Measurements from ENCODE around the gene AMPH.
"Not testable (repeated sequence)": the region's sequence is repeated elsewhere in the genome, so short reads cannot be mapped to it uniquely, and the experiment has no call there.

Gene AMPH

DNA sequence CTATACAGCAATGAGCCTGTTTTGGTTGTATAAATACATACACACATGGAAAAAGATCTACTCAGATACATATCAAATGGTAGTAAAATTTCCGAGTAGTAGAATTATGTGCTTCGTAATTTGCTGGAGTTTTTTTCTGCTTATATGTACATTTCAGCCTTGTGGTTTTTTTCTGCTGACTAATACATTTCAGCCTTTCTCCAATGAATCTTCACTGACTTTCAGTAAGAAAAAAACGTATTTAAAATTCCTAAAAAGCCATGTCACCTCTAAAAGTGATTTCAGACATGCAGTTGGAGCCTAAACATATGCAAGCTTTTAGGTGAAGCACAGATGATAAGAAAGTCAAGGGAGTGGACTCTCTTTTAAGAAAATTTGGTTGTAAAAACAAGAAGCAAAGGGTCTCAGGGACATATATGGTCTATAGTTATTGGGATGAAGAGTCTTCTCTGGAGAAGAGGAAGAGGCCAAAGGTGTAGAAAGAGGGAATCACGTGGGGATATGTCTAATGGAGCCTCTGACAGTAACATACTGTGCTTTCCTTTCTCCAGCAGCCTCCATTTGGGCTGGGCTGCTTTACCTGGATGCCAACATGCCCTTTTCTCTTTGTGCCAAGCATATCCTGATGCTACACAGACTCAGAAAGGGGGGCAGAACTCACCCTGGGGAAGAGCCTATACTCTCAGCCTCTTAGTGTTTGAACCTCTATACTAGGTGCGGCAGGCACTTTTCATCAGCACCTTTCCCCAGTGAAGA lies 2.4 kb downstream of the AMPH start:
- no peak for DNase-seq (ENCODE audit: low read depth, low spot score)

DNA sequence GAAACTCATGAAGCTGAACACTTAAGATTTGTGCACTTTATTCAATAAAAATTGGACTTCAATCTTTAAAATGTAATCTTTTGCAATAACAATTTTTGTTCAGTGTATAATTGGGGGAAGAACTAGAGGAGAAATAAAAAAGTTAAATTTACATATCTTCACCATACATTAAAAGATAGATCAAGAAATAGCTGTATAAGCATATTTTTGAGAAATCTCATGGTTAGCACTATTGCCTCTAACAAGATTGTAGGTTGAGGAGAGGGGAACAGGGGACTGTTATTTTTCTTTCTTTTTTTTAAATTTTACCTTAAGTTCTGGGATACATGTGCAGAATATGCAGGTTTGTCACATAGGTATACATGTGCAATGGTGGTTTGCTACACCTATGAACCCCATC lies 5.3 kb downstream of the AMPH start:
- no peak for DNase-seq (ENCODE audit: low read depth, low spot score)

DNA sequence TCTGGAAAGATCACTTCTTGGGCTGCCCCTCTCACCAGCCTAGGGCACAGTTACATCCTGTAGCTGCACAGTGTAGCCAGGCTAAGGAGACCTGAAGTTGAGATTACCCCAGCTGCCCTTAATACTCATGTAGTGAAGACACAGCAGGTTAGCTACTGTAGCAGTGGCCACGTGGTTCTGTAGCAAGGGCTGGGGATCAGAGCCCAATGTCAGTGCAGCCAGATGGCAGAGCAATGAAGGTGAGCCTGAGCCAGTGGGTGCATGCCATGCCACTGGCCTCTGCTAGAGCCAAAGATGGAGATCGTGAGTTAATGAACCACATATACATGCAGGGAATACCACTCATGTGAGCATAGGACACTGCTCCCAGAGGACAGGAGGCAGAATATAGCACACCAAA lies 15.5 kb downstream of the AMPH start:
- no peak for DNase-seq (ENCODE audit: low read depth, low spot score)

DNA sequence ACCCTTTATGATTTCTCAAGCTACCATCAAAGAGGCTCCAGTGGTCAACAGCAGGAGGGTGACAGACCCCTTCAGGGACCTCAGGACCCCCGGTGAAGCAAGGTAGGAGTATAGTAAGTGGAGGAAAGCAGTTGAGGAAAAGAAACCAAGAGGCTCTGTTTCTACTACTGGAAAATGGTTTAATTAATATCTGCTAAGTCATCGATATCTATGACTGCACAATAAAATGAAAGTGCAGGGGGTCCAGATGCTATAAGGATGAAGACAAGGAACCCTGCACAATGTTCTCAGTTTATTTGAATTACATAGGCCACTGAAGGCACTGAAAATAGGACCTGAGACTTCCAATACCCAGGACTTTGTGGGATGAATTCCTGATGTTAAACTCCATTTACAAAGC lies 23.7 kb downstream of the AMPH start:
- DNase-seq (ENCODE audit: low read depth, low spot score) = no peak

DNA sequence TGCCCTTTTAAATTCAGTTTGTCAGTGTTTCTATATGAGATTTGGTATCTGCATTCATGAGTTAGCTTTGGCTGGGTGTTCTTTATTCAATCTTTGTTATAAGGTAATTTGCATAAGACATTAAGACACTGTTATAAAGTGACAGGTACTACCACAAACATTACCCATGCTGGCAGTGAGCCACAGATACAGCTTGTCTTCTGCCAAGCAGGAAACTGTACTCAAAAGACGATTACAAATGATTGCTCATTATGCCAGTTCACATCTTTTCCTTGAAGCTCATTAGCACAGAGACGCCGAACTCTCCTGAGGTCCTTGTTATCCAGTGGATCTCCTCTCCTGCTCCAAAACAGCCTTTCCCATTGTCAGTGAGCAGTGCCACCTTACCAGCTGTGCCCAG lies 30.4 kb downstream of the AMPH start:
- no peak for DNase-seq (ENCODE audit: low read depth, low spot score)

DNA sequence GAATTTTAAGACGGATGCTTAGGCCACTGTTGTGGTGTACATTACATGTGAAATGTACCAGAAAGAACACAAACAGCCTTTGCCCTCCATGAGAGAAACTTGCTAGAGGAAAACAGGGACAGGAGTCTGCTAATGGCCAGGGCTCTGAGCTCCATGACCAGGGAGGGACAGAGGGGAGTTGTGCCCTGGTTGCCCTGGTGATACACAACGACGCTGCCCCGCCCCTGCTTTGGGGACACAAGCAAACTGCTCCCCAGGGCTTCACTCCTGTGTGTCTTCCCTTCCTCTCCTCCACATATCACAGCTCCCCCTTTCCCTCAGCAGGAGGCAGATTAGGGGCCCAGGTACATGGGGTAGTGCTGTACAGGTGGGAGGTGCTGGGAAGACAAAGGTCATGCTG lies 36.2 kb downstream of the AMPH start:
- no peak for DNase-seq (ENCODE audit: low read depth, low spot score)

DNA sequence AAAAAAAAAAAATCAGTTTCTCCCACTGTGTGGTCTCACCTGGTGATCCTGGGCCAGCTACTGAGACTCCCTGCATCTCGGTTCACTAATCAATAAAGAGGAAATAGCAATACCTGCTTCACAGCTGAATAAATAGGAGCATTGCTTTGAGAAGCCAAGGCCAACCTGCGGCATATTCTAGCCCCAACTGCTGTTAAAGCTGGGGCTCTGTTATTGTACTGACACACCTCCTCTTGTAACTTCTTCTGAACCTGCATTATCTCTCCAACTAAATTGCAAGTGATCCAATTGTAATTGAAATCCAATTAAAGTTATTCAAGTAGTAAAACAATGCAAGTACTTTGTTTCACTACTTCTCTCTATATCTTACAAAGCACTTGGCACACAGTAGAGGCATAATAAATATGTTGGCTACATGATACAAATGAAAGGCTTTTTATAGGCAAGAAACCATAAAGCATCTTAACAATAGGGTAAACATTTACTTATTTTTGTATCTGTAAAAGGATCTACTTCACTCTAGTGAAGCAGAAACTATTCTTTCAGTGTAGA lies 38.4 kb downstream of the AMPH start:
- DNase-seq (ENCODE audit: low read depth, low spot score) = no peak

DNA sequence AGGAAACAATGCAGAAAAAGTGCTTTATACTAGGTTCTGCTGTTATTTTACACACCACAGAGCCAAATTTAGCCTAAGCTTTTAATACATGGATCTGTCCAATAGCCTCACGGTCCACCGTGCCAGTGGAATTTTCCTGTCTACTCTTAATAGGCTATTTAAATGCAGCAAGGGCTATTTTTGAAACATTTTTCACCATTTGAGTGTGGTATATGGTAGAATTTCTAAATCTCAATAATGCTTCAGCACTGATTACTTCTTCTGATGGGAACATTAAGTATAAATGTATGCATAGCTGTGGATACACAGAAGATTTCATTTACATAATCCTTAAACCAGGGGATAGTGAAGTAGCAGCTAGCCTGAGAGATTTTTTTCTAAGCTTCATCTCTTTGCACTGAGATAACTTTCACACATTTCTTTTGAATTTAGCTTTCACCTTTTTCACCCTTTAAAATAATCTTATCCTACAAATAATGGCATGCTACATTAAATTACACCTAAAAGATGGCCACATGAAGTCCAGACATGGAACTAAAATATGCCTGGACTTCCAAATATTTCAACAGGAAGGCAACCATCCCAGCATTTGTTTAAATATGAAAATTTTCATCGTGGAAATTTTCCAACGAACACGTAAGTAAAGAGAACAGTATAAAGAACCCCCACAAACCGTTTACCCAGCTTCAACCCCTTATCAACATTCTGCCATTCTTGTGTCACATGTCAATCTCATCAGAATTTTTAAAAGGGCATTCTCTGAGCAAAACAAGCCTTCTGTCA lies 45.4 kb downstream of the AMPH start:
- no peak for DNase-seq (ENCODE audit: low read depth, low spot score)

DNA sequence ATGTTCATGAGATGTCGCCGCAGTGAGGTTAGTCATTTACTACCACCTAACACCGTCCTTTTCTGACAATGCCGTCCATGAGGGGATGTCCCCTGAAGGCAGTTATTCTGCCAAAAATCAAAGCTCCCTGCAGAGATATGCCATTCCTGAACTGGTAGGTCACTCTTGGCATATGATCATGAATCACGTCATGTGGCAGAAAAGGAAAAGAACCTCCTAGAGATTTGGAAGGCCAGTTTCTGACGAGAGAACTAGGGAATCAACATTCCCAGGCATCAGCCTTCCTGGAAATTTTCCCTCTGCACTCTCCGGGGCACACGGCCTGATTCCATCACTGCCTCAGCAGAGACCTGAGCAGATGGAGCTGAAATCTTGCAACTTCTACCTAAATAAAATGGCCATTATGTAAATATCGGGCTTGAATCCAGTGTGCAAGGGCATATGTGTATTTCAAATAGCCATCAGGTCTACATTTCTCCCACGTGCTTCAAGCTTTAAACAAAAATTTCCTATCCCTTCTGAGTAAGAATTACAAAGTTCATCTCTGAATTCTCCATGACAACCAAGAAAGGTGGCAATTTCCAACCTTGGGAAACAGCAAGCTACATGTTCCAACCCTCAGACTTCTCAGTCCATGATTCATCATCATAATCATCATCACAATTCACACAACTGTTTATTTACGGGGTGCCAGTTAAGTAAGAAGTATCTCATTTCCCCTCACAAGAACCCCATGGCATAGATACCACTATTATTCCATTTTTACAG lies 46.5 kb downstream of the AMPH start:
- DNase-seq (ENCODE audit: low read depth, low spot score) = no peak

DNA sequence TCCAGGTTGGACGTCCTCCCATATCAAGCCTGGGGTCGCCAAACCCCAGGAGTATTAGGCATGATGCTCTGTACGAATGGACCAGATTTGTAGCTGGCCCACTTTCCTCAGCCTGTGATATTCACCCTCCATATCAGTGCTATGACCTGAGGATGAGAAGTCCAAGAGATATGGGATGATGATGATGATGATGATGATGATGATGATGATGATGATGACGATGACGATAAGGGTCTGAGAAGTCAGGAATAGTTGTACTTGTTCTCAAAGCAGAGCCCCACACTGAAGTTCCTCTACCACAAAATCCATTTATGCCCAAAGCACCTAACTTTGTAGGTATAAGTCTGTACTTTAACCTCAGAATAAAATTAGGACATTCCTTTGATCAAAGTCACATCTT lies 50.7 kb downstream of the AMPH start:
- no peak for DNase-seq (ENCODE audit: low read depth, low spot score)

DNA sequence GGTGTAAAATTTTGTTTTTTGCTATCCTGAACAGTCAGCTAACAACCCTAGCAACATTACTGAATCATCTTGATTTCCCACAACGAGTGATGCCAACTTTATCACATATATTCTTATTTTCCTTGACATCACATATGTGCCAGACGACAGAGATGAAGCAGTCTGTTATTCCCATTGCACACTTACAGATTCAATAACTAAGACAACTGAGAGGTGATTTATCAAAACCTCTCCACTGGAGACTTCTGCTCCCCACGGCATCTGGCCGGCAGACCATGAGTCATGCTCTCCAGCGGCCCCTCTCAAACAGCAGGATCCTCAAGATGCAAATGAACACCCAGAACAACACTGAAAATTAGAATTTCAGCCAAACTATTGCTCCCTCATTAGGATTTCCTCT lies 57.1 kb downstream of the AMPH start:
- DNase-seq (ENCODE audit: low read depth, low spot score) = no peak

DNA sequence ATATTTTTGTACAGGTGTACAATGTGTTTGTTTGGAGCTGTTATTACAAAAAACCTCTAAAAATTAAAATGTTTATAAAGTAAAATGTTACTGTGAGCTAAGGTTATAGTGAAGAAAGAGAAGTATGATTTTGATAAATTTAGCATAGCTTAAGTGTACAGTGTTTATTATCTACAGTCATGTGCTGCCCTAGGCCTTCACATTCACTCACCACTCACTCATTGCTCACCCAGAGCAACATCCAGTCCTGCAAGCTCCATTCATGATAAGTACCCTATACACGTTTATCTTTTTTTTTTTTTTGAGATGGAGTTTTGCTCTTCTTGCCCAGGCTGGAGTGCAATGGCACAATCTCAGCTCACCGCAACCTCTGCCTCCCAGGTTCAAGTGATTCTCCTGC lies 59.6 kb downstream of the AMPH start:
- DNase-seq (ENCODE audit: low read depth, low spot score) = not testable (repeated sequence)

DNA sequence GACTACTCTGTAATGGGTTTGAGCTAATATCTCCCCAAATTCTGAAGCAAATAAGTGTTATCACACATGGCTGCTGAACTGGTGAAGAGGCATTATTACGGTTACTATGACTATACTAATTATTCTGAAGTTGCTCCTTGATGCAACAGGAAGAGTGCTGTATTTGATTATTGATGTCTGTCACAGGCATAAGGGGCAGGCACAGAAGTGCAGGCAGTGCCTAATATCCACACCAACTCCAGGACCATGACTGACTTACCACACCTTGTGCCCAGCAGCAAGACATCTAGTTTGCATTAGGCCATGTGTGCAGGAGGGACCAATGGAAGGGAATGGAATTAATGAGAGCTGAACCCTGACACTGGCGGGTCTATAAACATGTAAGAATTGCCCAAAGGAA lies 62.7 kb downstream of the AMPH start:
- DNase-seq (ENCODE audit: low read depth, low spot score) = no peak

DNA sequence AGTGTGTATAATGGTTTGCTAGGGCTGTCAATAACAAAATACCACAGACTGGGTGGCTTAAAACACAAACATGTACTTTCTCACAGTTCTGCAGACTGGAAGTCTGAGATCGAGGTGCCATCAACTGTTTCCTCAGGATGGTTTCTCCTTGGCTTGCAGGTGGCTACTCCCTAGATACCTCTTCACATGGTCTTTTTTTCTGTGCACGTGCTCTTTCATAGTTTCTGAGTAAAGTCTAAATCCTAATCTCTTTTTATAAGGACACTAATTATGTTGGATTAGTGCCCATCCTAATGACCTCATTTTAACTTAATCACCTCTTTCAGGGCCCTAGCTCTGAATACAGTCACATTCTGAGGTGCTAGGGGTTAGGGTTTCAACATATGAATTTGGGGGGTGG lies 65.9 kb downstream of the AMPH start:
- no peak for DNase-seq (ENCODE audit: low read depth, low spot score)

DNA sequence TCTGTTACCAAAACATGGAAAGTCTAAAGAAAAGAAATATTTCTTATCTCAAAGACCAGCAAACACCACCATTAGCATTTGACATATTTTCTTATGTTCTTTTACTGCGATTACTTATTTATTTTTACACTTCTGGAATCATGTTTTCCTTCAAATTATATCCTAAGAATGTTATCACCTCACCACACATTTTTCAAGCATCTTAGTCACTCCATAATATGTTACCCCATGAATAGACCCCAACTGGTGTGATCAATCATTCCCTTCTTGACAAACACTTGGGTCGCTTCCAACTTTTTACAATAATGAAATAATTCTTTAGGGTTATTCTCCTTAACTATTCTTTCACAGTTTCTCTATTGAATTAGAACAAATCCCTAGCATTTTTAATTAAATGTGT lies 67.4 kb downstream of the AMPH start:
- no peak for DNase-seq (ENCODE audit: low read depth, low spot score)

DNA sequence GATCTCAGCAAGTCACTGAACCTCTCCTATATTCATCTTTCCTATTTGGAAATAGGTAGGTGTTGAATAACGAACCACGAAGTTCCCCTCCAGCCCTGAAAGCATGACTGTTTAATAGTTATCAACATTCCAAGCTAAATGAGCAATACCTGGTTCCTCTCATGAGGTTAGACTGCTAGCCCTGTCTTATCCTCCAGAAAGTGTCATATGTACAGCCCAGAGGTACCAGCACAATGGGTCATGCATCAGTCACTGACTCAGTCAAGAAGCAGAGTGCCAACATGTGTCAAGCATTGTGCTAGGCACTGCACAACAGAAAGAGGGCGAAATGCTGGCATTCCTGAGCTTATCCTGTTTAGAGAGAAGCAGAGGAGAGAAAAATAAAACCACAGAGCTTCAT lies 70.0 kb downstream of the AMPH start:
- no peak for DNase-seq (ENCODE audit: low read depth, low spot score)

DNA sequence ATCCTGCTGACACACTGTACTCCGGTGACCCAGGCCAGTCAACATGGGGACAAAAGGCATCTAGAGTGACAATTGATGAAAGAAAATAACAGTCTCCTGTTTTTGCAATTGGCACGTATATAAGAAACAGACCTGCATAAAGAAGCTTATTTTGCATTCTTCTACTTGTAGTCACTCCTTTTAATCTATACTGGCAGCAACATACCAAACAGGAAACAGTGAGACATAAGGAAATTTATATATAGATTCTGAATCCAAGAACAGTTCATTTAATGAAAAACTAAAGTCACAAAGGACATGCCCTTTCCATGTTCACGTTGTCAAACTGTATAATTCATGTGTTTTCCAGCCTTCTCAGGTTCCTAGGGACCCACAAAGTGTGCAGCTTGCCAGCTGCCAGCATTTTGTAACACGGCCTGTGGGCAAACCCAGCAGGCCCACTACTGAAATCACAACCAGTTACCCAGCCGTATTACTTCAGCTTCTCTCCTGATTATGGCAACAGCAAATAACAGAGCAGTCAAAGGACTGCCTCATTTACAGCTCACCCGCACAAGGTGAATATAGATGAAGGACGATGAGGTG lies 72.3 kb downstream of the AMPH start:
- DNase-seq (ENCODE audit: low read depth, low spot score) = no peak

DNA sequence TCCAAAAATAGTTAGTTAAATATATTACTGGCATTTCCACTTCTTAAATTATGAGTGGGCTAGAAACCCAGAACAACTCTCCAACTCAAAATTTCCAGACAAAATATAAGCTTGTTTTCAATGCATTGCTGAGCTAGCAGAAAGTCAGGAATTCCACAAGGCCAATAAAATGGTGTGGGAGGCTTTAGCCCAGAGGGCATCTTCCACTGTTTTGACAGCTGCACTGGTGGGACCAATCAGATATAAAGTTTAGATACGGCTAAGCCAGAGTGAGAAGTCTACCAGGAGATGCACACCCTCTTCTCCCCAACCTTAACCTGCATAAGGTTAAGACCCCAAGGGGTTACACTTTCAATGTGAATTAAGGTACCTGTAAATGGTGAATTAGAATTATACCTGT lies 76.6 kb downstream of the AMPH start:
- DNase-seq (ENCODE audit: low read depth, low spot score) = no peak

DNA sequence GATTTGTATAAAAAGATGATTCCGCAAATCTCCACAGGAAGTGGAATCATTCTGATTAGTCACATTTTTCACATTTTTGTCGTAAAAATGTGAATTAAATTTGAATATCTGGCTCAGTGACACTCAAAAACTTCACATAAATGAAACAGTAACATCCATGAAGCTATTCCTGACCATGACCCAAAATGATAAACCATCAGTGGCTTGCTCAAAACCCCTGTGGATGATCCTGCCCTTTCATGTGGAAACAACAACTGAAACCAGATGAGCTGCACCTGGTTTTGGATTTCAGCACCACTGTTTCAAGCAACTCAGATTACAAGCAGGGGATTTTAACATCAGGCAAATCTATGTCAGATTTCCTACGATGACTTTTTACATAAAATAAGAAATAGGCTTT lies 80.3 kb downstream of the AMPH start:
- no peak for DNase-seq (ENCODE audit: low read depth, low spot score)

DNA sequence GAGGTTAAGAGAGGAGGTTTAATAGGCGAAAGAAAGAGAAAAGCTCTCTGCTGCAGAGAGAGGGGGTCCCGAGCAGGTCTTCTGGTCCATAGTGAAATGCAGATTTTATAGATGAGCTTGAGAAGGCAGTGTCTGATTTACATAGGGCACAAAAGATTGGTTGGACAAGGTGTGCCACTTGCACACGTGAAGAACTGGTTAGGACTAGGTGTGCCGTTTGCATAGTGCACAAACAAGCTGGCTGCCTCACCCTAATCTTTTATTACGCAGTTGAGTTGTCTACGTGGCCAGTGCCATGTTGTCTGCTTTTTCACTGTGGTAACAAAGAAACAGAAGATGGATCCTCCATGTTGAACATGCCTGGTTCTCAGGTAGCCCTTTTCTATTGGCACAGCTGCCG lies 82.6 kb downstream of the AMPH start:
- no peak for DNase-seq (ENCODE audit: low read depth, low spot score)

DNA sequence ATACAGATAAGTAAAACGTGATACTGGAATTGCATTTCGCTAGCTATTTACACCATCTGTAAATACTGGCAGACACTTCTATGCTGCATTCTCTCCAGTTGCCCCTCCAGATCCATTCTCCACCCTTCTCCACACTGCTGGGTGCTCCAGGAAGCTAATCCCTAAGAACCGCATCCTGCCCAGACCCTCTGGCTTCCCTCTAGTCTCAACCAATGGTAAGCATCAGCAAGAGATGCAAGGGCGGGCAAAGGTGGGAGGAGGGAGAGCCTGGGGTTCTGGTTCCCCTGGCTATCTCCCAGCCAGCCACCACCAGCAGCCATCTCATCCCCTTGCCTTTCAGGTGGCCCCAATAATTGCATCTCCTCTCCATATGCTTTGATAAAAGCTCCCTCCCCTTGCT lies 84.4 kb downstream of the AMPH start:
- DNase-seq (ENCODE audit: low read depth, low spot score) = no peak

DNA sequence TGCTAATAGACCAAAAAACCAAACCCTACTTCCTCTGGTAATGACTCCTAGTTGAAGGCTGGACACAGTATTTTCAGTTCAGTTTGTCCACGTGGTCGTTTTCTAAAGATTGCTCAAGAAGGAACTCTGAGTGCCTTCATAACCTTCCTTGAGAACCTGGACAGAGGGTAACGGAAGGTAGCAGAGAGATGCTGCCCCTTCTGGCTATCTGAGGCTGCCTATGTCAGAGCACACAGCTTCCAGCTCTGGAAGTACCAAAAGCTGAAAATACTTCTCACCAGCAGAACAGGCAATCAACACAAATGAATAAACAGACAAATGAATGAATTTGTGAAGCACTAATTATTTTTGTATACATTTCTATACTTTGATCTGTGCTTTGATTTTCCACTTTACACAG lies 85.2 kb downstream of the AMPH start:
- DNase-seq (ENCODE audit: low read depth, low spot score) = no peak

All from brain pericyte (primary cell).